Motor neuron (in vitro differentiated cells): ENCODE measurements around the gene NOP14. TPM values are rescaled to one million over a fixed set of nuclear protein-coding genes. Genes with fewer than 3 reads are reported as not detected.
A peak's percentile ranks its signal among the peaks of the same experiment; 100 is the strongest.
"Not testable (repeated sequence)": the region's sequence is repeated elsewhere in the genome, so short reads cannot be mapped to it uniquely, and the experiment has no call there.

Experiments used
- ATAC-seq, 8 experiments: fragments of 200-7000 bp; cut with Tn5 transposase; replicated peaks in 6 of 8; 2 replicates each; pipeline ENCODE4 v1.8.0; 2021; ENCODE audit warnings: mild to moderate bottlenecking in 8 of 8, moderate library complexity in 8 of 8
- H3K27ac ChIP-seq, 2 donors: fragments of 250-450 bp; sonication (Bioruptor Pico); 2 replicates each; pipeline ENCODE4 v1.9.0; 2021; ENCODE audit warnings: antibody characterized with exemption in 2 of 2, mild to moderate bottlenecking in 2 of 2, moderate library complexity in 1 of 2
- H3K4me1 ChIP-seq, 2 donors: fragments of 250-450 bp; sonication (Bioruptor Pico); replicated peaks in 1 of 2; 2 replicates each; pipeline ENCODE4 v1.6.1; 2021; ENCODE audit warnings: antibody characterized with exemption in 2 of 2, mild to moderate bottlenecking in 2 of 2, moderate library complexity in 1 of 2
- H3K4me3 ChIP-seq, 5 donors: fragments of 250-450 bp; sonication (Bioruptor Pico); 2 replicates each; pipeline ENCODE4 v1.9.0; 2021; ENCODE audit warnings: antibody characterized with exemption in 5 of 5, mild to moderate bottlenecking in 5 of 5, moderate library complexity in 4 of 5
- WGBS, 10 experiments: fragments of 450-650 bp; shearing (Covaris generic); methylation state at CpG; one replicate each; pipeline ENCODE4 v1.0.0; 2022; 5-methylcytosine and 5-hydroxymethylcytosine counted together
- in situ Hi-C, 9 experiments: fragments of 400-800 bp; cut with MboI; loops; one replicate each; pipeline ENCODE4 v1.15.0; 2021; ENCODE audit warnings: low sequenced_read_pairs in 9 of 9, low pct_unique_long_range_greater_than_20kb in 2 of 9; ENCODE audit not compliant: unreplicated experiment in 9 of 9
- total RNA-seq, 8 experiments: library from RNA; unstranded; fragments of 300-600 nt; gene quantifications; 2 replicates each; pipeline versions ENCODE4 v1.2.3 to v1.2.4, GENCODE V29; 2022

NOP14 gene
- total RNA-seq, 8 experiments from 2014 or later, result 8.6 to 58.0 (median 18.4) TPM

DNA sequence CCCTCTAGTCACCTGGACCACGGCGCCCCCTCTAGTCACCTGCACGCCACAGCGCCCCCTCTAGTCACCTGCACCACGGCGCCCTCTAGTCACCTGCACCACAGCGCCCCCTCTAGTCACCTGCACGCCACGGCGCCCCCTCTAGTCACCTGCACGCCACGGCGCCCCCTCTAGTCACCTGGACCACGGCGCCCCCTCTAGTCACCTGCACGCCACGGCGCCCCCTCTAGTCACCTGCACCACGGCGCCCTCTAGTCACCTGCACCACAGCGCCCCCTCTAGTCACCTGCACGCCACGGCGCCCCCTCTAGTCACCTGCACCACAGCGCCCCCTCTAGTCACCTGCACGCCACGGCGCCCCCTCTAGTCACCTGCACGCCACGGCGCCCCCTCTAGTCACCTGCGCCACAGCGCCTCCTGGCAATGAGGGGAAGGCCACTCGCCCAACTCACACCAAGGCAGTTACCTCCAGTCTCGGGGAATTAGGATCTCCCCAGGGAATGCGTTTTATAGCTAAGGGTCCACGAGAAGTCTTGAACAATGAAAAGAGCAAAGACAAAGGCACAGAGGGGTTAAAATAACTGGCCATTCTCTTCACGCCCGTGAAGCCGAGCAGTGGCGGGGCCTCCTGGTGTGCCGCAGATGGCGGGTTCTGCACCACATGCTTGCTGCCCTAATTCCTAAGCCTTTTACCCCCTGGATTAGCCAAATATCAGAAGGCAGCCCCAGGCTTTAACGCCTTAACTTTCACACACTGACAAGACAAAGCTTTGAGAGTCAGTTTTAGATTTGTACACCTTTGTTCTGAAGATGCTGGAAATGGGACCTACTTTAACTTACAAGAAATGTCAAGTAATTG is 7.8 kb downstream of the NOP14 start:
- H3K4me3 ChIP-seq, H3K27ac ChIP-seq, ATAC-seq, in situ Hi-C loops, H3K4me1 ChIP-seq: not testable (repeated sequence)
- WGBS, 10 experiments, result 80 to 100% (median 100%) methylated on average over 1 to 5 of the region's 44 CpGs; no CpG with 5 or more reads in 3 of the 10 experiments

DNA sequence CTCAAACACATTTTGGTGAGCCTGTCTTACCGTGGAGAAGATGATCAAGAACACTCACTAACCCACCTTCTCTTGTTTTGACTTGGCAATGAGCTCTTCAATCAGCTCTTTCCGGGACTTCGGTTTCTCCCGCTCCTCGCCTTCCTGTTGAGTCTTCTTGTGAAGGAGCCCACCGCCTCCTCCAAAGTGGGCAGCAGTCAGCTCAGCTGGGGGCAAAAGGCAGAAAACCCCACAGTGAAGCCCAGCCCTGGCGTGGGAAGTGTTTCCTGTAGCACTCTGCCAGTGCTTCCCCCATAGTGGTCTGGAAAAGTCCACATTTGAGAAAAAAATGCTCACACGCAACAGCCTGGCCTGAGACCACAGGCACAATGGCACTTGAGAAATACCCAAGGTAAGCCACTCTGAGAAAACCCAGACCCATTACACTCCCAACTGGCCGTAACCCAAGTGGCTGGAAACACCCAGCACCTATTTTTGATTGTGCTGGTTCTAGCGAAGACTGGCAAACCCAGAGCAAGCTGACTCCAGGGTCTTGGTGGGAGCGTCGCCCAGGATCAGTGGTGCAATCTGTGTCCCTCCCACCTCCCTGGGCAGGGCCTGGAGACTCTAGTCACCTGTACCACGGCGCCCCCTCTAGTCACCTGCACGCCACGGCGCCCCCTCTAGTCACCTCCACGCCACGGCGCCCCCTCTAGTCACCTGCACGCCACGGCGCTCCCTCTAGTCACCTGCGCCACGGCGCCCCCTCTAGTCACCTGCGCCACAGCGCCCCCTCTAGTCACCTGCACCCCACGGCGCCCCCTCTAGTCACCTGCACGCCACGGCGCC is 8.6 kb downstream of the NOP14 start:
- no peak for ATAC-seq
- in situ Hi-C loops, result no loop called here
- Histone ChIP-seq H3K4me3 (no peak overlapping the region), H3K4me1 (no peaks in the 10 kb centered on the region), H3K27ac (no peak overlapping the region)
- WGBS, 10 experiments, result 43 to 100% (median 88%) methylated on average over 2 to 8 of the region's 33 CpGs; no CpG with 5 or more reads in 3 of the 10 experiments

DNA sequence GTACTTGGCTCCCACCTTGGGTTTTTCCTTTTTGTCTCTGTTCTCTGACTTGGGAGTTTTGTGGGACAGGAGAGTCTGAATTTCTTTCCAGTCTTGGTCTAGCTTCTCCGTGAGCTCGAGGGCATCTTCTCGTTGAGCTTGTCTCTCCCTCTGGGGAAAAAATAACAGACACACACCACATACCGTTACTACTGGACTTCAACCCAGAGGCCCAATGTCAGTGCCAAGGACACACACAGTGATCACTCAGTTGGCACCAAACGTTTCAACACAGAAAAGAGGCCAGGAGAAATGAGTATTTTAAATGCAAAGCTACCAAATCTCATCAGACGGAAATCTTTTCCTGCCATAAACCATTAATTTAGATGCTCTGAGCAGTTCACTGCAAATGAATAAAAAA is 9.7 kb downstream of the NOP14 start:
- ATAC-seq, result no peak
- H3K27ac ChIP-seq, result no peak overlapping the region
- 40 to 100% (median 91%) methylated on average over 1 to 5 of the region's 6 CpGs for WGBS, 10 experiments
- in situ Hi-C loops, result no loop called here
- no peak overlapping the region for H3K4me3 ChIP-seq
- no peaks in the 10 kb centered on the region for H3K4me1 ChIP-seq

DNA sequence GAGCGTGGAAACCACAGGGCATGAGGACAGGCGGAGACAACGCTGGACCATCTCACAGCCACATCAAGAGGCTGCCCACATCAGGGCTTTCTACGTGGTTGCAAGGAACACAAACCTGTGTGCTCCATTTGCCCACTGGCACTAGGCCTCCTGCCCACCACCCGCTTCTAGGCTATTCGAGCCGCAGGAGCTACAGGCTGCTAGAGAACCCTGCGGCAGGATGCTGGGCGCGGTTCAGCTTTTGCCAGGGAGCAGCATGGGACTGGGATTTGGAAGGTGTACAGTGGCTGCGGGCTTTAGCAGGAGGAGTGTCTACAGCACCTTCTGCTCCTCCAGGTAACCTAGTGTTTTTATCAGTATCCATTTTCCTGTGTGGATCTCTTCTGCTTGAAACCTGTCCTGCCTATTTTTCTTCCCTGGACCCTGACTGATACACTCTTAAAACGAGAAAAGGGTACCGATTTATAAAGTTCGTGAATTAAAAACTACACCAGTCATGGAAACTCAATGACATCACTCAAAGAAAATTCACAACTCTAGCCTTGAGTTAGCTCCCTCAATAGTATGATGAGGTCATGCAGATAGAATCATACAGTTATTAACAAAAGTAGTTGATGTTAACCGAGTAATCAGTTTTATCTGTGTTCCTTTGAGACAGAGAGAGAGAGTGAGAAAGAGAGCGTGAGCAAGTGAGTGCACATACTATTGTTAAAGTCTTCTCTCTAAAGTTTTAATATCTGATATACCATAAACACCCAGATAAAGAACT is 12.8 kb downstream of the NOP14 start:
- no peak for ATAC-seq
- WGBS, 10 experiments, result 40 to 96% (median 92%) methylated on average over 2 to 13 of the region's 16 CpGs
- no peak overlapping the region for H3K4me3 ChIP-seq
- no peaks in the 10 kb centered on the region for H3K4me1 ChIP-seq
- no peak overlapping the region for H3K27ac ChIP-seq
- in situ Hi-C loops, result no loop called here

DNA sequence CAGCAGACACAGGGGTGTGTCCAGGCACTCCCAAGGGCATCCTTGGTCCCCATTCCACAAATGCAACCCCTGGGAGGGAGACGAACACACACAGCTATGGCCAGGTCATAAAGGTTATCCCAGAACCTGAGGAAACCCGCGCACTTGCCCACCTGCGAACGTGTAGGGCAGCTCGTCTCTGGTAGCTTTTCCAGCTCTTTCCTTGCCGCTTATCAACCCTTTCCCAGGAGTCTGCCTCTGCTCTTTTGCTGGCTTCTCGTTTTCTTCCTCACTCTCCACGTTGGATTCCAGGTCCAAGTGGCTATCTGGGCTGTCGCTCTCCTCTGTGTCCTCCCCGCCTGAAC is 13.5 kb downstream of the NOP14 start:
- no peak for ATAC-seq
- no peaks in the 10 kb centered on the region for H3K4me1 ChIP-seq
- in situ Hi-C loops, result loop anchor here in 1 of 9 experiments (25.0 kb wide), 1 partner anchor 187 kb away; the partner anchor contains the start of gene TNIP2
- H3K4me3 ChIP-seq, result no peak overlapping the region
- 80 to 100% (median 93%) methylated on average over 1 to 6 of the region's 11 CpGs; no CpG with 5 or more reads in 4 of the 10 experiments for WGBS, 10 experiments
- H3K27ac ChIP-seq, result no peak overlapping the region

DNA sequence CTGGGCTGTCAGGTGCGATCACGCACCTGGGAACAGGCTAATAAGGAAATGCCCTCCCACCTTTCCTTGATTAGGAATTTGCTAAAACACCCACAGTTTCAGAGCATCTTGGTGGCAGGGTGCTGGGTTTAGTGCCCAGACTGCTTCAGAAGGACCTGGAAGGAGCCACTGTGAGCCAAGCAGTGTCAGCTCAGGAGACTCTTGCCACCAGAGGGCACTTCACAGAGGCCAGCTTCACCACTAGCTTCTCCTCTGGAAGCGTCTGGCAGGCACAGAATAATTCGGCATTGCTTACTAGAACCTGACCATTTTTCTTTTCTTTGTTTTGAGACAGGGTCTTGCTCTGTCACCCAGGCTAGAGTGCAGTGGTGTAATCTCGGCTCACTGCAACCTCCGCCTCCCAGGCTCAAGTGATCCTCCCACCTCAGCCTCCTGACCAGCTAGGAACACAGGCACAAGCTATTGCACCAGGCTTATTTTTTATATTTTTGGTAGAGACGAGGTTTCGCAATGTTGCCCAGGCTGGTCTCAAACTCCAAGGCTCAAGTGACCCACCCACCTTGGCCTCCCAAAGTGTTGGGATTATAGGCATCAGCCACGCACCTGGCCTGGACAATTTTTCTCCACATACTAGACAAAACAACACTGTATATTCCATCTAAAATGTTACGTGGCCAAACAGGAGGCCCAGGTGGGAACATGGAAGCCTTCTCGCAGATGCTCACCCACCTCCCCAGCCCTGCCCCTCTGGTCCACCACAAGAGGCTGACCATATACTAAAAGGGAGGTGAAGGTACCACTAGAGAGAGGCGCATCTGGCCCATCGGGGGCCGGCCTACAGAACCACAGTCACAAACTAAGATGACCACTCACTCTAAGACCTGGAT is 14.1 kb downstream of the NOP14 start:
- peak in 4 of 8 experiments; percentile 57 to 82 (median 68) for ATAC-seq
- no peak overlapping the region for H3K27ac ChIP-seq
- in situ Hi-C loops, result loop anchor here in 1 of 9 experiments (25.0 kb wide), 1 partner anchor 187 kb away; the partner anchor contains the start of gene TNIP2

DNA sequence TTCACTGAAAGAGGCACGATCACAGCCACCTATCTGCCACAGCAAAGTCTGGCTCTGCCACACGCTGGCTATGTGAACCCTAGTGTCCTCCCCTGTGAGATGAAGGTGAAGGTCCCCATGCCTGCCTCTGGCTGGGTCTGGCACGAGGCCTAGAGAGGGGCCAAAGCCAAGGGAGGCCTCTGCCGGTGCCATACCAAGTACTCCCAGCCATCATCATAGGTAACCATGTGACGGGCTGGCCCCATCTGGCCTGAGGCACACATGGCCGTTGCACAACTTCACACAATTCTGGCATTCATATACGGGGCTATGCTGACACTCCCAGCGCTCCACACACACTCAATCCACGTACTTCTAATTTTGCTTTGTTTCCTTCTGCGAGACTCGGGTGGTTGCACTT is 15.3 kb downstream of the NOP14 start:
- Histone ChIP-seq H3K27ac (no peak overlapping the region), H3K4me1 (no peaks in the 10 kb centered on the region), H3K4me3 (no peak overlapping the region)
- in situ Hi-C loops, result loop anchor here in 1 of 9 experiments (25.0 kb wide), 1 partner anchor 186 kb away; the partner anchor contains the start of gene TNIP2
- 61 to 100% (median 94%) methylated on average over 1 to 9 of the region's 11 CpGs; no CpG with 5 or more reads in 5 of the 10 experiments for WGBS, 10 experiments
- ATAC-seq, result peak in 3 of 8 experiments; percentile 19 to 73 (median 59)

More for the DNA sequence above, 14.1 kb downstream of the NOP14 start:
- Histone ChIP-seq H3K4me1 (no peaks in the 10 kb centered on the region), H3K4me3 (no peak overlapping the region)
- WGBS, 10 experiments, result 65 to 100% (median 80%) methylated on average over 2 to 9 of the region's 14 CpGs; no CpG with 5 or more reads in 1 of the 10 experiments

DNA sequence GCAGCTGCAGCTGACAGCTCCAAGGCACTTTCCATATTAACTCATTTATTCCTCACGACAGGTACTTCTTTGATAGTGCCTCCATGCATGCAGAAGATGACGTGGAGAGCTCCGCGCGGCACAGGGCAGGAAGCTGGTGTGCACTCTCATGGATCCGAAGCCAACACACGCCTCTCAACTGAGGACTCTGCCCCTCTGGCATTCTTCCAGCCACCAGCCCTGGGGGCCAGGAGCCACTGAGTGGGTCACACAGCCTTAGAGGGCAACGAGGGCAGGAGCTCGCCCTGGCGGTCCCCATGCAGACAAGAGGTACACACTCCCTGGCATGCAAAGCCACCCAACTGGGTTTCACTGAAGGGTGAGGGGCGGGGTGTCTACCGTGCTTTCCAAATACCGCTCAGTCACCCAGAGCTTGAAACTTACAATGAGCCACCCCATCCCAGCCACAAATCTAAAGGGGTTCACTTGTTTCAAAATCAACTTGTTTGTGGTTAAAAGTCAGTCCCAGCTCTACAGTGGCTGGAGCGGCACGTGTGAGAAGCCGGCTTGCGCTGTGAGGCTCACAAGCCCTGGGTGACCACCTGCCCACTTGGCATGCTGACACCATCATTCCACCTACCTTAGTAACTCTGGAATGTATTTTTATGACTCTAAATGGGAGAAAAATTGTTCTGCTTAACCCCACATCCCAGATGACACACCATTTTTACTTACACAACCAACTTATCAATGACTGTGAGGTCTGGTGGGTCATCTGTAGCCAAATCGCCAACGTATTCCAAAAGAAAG is 16.2 kb downstream of the NOP14 start:
- H3K4me1 ChIP-seq, result no peaks in the 10 kb centered on the region
- no peak for ATAC-seq
- in situ Hi-C loops, result loop anchor here in 1 of 9 experiments (25.0 kb wide), 1 partner anchor 185 kb away; the partner anchor contains the start of gene TNIP2
- no peak overlapping the region for H3K4me3 ChIP-seq
- 60 to 100% (median 100%) methylated on average over 1 to 6 of the region's 19 CpGs; no CpG with 5 or more reads in 2 of the 10 experiments for WGBS, 10 experiments
- H3K27ac ChIP-seq, result no peak overlapping the region

DNA sequence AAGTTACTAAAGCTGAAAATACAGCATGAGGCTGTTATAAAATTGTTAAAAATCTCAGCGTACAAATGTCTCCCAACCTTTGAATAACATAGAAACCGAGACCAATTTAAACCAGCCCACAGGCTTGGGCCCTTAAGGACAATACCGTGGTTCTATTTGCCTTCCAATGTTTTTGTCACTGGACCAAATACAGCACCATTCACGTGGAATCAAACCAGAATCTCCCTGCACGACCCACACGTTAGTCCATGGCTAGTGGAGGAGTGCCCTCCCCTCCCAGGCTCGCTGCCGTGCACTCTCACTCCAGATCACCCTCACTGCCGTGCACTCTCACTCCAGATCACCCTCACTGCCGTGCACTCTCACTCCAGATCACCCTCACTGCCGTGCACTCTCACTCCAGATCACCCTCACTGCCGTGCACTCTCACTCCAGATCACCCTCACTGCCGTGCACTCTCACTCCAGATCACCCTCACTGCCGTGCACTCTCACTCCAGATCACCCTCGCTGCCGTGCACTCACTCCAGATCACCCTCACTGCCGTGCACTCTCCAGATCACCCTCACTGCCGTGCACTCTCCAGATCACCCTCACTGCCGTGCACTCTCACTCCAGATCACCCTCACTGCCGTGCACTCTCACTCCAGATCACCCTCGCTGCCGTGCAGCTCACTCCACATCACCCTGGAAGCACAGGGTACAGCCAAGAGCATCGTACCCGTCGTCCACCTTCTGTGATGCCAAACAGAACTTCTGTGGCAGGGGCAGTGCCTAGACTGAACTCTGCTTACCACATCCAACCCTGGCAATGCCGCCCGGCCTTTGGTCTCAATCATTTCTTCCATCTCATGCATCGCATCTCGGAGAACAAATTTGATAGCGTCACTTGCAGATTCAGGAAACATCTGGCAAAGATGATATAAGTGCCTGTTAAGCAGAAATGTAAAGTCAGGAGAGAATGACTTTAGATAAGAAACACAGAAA is 17.3 kb downstream of the NOP14 start:
- not testable (repeated sequence) for H3K27ac ChIP-seq, H3K4me1 ChIP-seq, ATAC-seq, H3K4me3 ChIP-seq
- WGBS, 10 experiments, result 82 to 100% (median 100%) methylated on average over 2 to 11 of the region's 30 CpGs; no CpG with 5 or more reads in 1 of the 10 experiments
- in situ Hi-C loops, result loop anchor here in 1 of 9 experiments (25.0 kb wide), 1 partner anchor 184 kb away; the partner anchor contains the start of gene TNIP2
